ENCODE results near the gene SREBF2. TPM values are rescaled to one million over a fixed set of nuclear protein-coding genes. Genes with fewer than 3 reads are reported as not detected.
A peak's percentile ranks its signal among the peaks of the same experiment; 100 is the strongest.

Gene SREBF2
- polyA plus RNA-seq, 2 of the 4 experiments (the other 2 are of a cell fraction) = 19.4 to 30.8 TPM

DNA sequence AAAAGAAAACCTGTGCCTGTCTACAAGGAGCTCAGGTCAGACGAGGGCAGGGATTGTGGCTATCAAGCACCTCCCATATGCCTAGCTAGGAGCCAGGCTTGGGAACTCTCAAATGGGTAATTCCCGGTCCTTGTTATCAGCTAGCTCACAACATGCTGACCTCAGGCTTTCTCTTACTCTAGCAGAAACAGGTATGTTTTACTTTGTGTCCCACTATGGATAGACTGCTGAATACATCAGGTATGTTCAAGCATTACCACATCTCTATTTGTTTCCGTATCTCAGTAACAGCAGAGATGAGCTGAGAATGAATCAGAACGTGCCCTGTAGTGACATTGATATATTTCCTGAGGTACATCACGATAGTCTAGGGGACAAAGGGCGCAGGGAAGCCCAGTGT is 52.6 kb downstream of the SREBF2 start:
- Histone ChIP-seq H3K4me3 (no peak overlapping the region), H3K27ac (no peak overlapping the region), H3K9me3 (no peaks in the 10 kb centered on the region), H3K4me2 (no peak overlapping the region), H3K4me1 (peaks cover 5% of the 10 kb centered on the region; the same call in 1 of the 3 replicates)
- 67% methylated on average over 6 of the region's 6 CpGs for WGBS (ENCODE audit: missing lambda C conversion rate)
- no peak for DNase-seq (ENCODE audit: low read depth in 1 of 2, low spot score in 1 of 2)
- ChIA-PET CTCF (interaction anchor here (2.0 kb wide), 1 partner anchor 40 kb away, joined by 4 read pairs; no protein-coding TSS in a partner anchor), POLR2A (no interaction called here)
- TF ChIP-seq ZFP36 (IDR thresholded peaks at IDR 0.05; ENCODE audit: borderline replicate concordance, partially characterized antibody) = peak; percentile 5
- TF ChIP-seq HOXA7 (CRISPR knock-in tag; IDR thresholded peaks at IDR 0.05) = no peak
- no peak for FAIRE-seq
- ATAC-seq = peak in 1 of 2 experiments; percentile 47; a peak in 3 of 6 replicates

DNA sequence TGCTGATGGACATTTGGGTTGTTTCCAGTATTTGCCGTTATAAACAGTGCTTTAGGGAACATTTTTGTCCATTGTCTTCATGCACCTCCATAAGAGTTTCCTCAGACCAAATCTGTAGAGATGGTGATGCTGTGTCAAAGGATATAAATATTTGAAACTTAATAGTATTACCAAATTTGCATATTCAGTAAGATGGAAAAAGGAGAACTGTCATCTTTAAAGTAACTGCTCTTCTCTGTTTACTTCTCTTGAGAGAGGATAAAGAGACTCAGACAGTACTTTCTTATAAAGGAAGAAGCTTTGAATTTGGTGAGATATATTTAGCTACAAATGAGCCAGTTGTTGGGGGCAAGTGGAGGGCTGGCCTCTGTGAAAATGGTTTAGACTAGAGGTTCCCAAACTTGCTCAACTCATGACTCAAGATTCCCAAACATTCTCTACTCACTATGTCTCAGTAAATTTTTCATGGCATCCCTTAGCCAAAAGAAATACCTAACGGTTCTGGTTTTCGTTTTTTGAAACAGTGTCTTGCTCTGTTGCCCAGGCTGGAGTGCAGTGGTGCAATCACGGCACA is 55.8 kb downstream of the SREBF2 start:
- H3K9me3 ChIP-seq = no peaks in the 10 kb centered on the region
- H3K27ac ChIP-seq = no peak overlapping the region
- ChIA-PET POLR2A (no interaction called here), CTCF (interaction anchor here (1.0 to 1.9 kb wide), 2 partner anchors 23 to 52 kb away, joined by 3 to 4 read pairs; no protein-coding TSS in a partner anchor)
- TF ChIP-seq PBX3 (IDR thresholded peaks at IDR 0.05) (no peak), HEYL (CRISPR knock-in tag; IDR thresholded peaks at IDR 0.05) (no peak), HOXB13 (CRISPR knock-in tag; IDR thresholded peaks at IDR 0.05; ENCODE audit: low read depth) (no peak), EHF (CRISPR knock-in tag; IDR thresholded peaks at IDR 0.05) (no peak), NFE2L2 (conservative IDR thresholded peaks at IDR 0.05; ENCODE audit: low read length) (no peak), ZFP36 (IDR thresholded peaks at IDR 0.05; ENCODE audit: borderline replicate concordance, partially characterized antibody) (no peak), BHLHE40 (IDR thresholded peaks at IDR 0.05; ENCODE audit: low read depth, low read length) (no peak), SMC3 (IDR thresholded peaks at IDR 0.05) (no peak), KDM1A (IDR thresholded peaks at IDR 0.05; ENCODE audit: low read depth) (no peak), BCL3 (IDR thresholded peaks at IDR 0.05) (no peak)
- TF ChIP-seq, protein P1, sequence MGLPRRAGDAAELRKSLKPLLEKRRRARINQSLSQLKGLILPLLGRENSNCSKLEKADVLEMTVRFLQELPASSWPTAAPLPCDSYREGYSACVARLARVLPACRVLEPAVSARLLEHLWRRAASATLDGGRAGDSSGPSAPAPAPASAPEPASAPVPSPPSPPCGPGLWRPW (IDR thresholded peaks at IDR 0.05) = no peak
- TF ChIP-seq, protein P2, sequence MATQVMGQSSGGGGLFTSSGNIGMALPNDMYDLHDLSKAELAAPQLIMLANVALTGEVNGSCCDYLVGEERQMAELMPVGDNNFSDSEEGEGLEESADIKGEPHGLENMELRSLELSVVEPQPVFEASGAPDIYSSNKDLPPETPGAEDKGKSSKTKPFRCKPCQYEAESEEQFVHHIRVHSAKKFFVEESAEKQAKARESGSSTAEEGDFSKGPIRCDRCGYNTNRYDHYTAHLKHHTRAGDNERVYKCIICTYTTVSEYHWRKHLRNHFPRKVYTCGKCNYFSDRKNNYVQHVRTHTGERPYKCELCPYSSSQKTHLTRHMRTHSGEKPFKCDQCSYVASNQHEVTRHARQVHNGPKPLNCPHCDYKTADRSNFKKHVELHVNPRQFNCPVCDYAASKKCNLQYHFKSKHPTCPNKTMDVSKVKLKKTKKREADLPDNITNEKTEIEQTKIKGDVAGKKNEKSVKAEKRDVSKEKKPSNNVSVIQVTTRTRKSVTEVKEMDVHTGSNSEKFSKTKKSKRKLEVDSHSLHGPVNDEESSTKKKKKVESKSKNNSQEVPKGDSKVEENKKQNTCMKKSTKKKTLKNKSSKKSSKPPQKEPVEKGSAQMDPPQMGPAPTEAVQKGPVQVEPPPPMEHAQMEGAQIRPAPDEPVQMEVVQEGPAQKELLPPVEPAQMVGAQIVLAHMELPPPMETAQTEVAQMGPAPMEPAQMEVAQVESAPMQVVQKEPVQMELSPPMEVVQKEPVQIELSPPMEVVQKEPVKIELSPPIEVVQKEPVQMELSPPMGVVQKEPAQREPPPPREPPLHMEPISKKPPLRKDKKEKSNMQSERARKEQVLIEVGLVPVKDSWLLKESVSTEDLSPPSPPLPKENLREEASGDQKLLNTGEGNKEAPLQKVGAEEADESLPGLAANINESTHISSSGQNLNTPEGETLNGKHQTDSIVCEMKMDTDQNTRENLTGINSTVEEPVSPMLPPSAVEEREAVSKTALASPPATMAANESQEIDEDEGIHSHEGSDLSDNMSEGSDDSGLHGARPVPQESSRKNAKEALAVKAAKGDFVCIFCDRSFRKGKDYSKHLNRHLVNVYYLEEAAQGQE (IDR thresholded peaks at IDR 0.05) = no peak
- FAIRE-seq (no peak), ATAC-seq (no peak), DNase-seq (ENCODE audit: low read depth in 1 of 2, low spot score in 1 of 2) (no peak)
- peaks cover 5% of the 10 kb centered on the region; the same call in 1 of the 3 replicates for H3K4me1 ChIP-seq
- no peak overlapping the region for H3K4me2 ChIP-seq
- WGBS (ENCODE audit: missing lambda C conversion rate) = 84% methylated on average over 4 of the region's 4 CpGs
- no peak overlapping the region for H3K4me3 ChIP-seq

GRCh38 chr22:41891407-41891806 is 58.5 kb downstream of the SREBF2 start:
- no peaks in the 10 kb centered on the region for H3K4me1 ChIP-seq
- H3K4me3 ChIP-seq = no peak overlapping the region
- ChIA-PET CTCF (no interaction called here), POLR2A (no interaction called here)
- DNase-seq (ENCODE audit: low read depth in 1 of 2, low spot score in 1 of 2) (no peak), FAIRE-seq (no peak), ATAC-seq (no peak)
- no peak overlapping the region for H3K27ac ChIP-seq
- 94% methylated on average over 9 of the region's 9 CpGs for WGBS (ENCODE audit: missing lambda C conversion rate)
- H3K4me2 ChIP-seq = no peak overlapping the region
- no peaks in the 10 kb centered on the region for H3K9me3 ChIP-seq
- TF ChIP-seq FOXS1 (CRISPR knock-in tag; IDR thresholded peaks at IDR 0.05) (no peak), HDAC2 (IDR thresholded peaks at IDR 0.05) (no peak), MAX (IDR thresholded peaks at IDR 0.05) (no peak)
